T-helper 17 cell (primary cell): Measurements from ENCODE around the gene PCDH18. TPM values are rescaled to one million over a fixed set of nuclear protein-coding genes. Genes with fewer than 3 reads are reported as not detected.

Experiments used
- ATAC-seq: fragments of 150-1000 bp; cut with Tn5 transposase; 2 replicates; pipeline ENCODE4 v1.10.0; 2021; ENCODE audit warnings: mild to moderate bottlenecking, moderate library complexity
- DNase-seq, 3 donors: peaks; one replicate each; pipeline versions ENCODE4 v3.0.0 to v3.0.0-alpha.2; 2020 to 2021
- H3K9me3 ChIP-seq: one replicate; pipeline ENCODE4 v1.7.0; 2013; ENCODE audit warnings: low read length, mild to moderate bottlenecking; ENCODE audit not compliant: control insufficient read depth, poor library complexity, severe bottlenecking
- H3K27ac Mint-ChIP-seq: one replicate; pipeline ENCODE4 v1.8.0; 2022; ENCODE audit warnings: mild to moderate bottlenecking, moderate library complexity, mixed read lengths
- H3K27me3 Mint-ChIP-seq: one replicate; pipeline ENCODE4 v1.8.0; 2022; ENCODE audit warnings: mixed read lengths
- H3K36me3 Mint-ChIP-seq: one replicate; pipeline ENCODE4 v1.8.0; 2022; ENCODE audit warnings: low read depth, mixed read lengths
- H3K4me1 Mint-ChIP-seq: one replicate; pipeline ENCODE4 v1.8.0; 2022; ENCODE audit warnings: mild to moderate bottlenecking, mixed read lengths
- H3K4me3 Mint-ChIP-seq: one replicate; pipeline ENCODE4 v1.8.0; 2022; ENCODE audit warnings: mild to moderate bottlenecking, moderate library complexity, mixed read lengths
- total RNA-seq, 4 donors: library from RNA in 2 of 4; stranded (reverse) in 2 of 4; gene quantifications; one replicate each; pipeline ENCODE4 v1.2.3 and lab custom pipeline; 2022 to 2026

PCDH18 gene
- total RNA-seq, 2 donors from 2014 or later: 0.05 TPM; not detected in 1

DNA sequence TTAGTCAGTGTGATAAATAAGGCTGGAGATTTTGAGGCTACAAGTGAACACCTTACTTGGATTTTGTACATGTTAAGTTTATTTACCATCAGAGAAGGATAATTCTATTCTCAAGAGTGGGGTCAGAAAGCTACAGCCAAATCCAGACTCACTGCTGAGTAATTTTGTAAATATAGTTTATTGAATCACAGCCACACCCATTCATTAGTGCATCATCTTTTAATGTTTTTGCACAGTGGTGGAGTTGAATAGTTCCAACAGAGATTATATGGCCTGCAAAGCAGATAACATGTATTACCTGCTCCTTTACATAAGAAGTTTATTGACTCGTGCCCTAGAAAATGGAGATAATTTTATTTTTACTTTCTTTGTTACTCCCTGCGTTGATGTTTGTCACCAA, 60.4 kb downstream of the PCDH18 start:
- no peaks in the 10 kb centered on the region for H3K36me3 Mint-ChIP-seq
- ATAC-seq: no peak
- H3K4me3 Mint-ChIP-seq: no peak overlapping the region
- no peaks in the 10 kb centered on the region for H3K9me3 ChIP-seq
- no peak overlapping the region for H3K27ac Mint-ChIP-seq
- H3K4me1 Mint-ChIP-seq: no peaks in the 10 kb centered on the region
- no peaks in the 10 kb centered on the region for H3K27me3 Mint-ChIP-seq
- DNase-seq: no peak

DNA sequence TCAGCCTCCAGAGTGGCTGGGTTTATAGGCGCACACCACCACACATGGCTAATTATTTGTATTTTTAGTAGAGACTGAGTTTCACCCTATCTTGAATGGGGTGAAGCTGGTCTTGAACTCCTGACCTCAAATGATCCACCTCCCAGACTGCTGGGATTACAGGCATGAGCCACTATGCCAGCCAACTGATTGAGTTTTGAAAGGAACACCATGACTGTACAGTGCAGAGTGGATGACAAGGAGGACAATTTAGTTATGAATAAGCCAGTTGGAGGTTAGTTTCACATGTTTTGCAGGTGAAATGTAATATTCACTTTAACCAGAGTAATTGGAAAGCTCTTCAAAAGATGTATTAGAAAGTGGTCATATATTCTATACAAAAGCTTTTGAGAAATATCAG, 60.8 kb downstream of the PCDH18 start:
- DNase-seq (no peak), ATAC-seq (no peak)
- H3K9me3 ChIP-seq: no peaks in the 10 kb centered on the region
- Mint-ChIP-seq H3K4me3 (no peak overlapping the region), H3K36me3 (no peaks in the 10 kb centered on the region), H3K27ac (no peak overlapping the region), H3K4me1 (no peaks in the 10 kb centered on the region), H3K27me3 (no peaks in the 10 kb centered on the region)

DNA sequence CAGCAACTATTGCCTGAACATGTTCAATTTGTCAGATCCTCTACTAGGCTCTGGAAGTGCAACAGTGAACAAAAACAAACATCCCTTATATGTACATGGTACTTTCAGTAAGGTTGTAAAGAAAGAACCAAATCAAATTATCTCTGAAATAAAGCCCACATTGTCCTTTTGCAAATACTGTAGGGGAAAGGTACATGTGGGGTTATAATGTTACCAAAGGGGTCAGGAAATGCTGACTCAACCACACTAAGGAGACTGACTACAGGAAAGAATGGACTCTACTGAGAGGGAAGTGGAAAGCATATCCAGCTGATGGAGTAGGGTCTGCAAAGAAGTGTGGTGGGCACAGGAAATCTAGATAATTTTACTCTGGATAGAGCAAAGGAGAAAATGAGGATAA, 61.5 kb downstream of the PCDH18 start:
- no peaks in the 10 kb centered on the region for H3K9me3 ChIP-seq
- Mint-ChIP-seq H3K27ac (no peak overlapping the region), H3K4me3 (no peak overlapping the region), H3K36me3 (no peaks in the 10 kb centered on the region), H3K4me1 (no peaks in the 10 kb centered on the region), H3K27me3 (no peaks in the 10 kb centered on the region)
- DNase-seq (no peak), ATAC-seq (no peak)
